K562 (cell line): ENCODE results near the gene S100A7A. TPM values are rescaled to one million over a fixed set of nuclear protein-coding genes. Genes with fewer than 3 reads are reported as not detected.
A peak's percentile ranks its signal among the peaks of the same experiment; 100 is the strongest.

ENCODE experiments used
- BRF1 ChIP-seq: IDR thresholded peaks from 3 replicates; pipeline ENCODE4 v1.6.1; 2011; ENCODE audit warnings: borderline replicate concordance, mild to moderate bottlenecking; ENCODE audit not compliant: insufficient read length; ENCODE audit errors: extremely low read depth
- GTF2F1 ChIP-seq: IDR thresholded peaks from 2 replicates; pipeline ENCODE4 v1.6.1; 2011; ENCODE audit warnings: low read depth, low read length, improper control_type of control experiment
- HEY1 ChIP-seq: fragments of 250-450 bp; sonication (Bioruptor Pico); IDR thresholded peaks from 2 replicates; pipeline ENCODE4 v1.5.0; 2020; ENCODE audit warnings: mild to moderate bottlenecking, moderate library complexity, borderline replicate concordance
- KDM5B ChIP-seq: fragments of 200-600 bp; sonication (generic); IDR thresholded peaks from 2 replicates; pipeline ENCODE4 v1.6.1; 2012; ENCODE audit warnings: low read depth, mild to moderate bottlenecking, moderate library complexity, low read length, control low read depth, inconsistent platforms; ENCODE audit not compliant: insufficient replicate concordance
- MTA1 ChIP-seq: fragments of 450-650 bp; IDR thresholded peaks from 2 replicates; pipeline ENCODE4 v1.6.1; 2017; ENCODE audit warnings: borderline replicate concordance
- POLR2G ChIP-seq: fragments of 200-400 bp; formaldehyde crosslinking; IDR thresholded peaks from 2 replicates; pipeline ENCODE4 v1.6.1; 2017; ENCODE audit warnings: low read depth, mild to moderate bottlenecking, antibody characterized with exemption, low read length, moderate library complexity
- PTRF ChIP-seq: fragments of 450-650 bp; IDR thresholded peaks from 2 replicates; pipeline ENCODE4 v1.6.1; 2016; ENCODE audit warnings: mild to moderate bottlenecking, missing genetic modification characterization, missing compliant biosample characterization
- RBM39 ChIP-seq: fragments of 200-400 bp; formaldehyde crosslinking; optimal IDR thresholded peaks from 2 replicates; pipeline ENCODE3; 2018; ENCODE audit warnings: low read depth, low read length
- SRF ChIP-seq, 2 experiments: fragments of 250-450, 450-650 bp in 1 of 2; sonication (Bioruptor Pico) in 1 of 2; sonication (generic) in 1 of 2; formaldehyde crosslinking; IDR thresholded peaks; 2 replicates each; pipeline versions ENCODE4 v1.5.0 to v1.5.1; 2020 to 2022; ENCODE audit warnings: mild to moderate bottlenecking in 1 of 2, missing genetic modification reagents in 1 of 2
- ZBTB17 ChIP-seq: fragments of 450-650 bp; formaldehyde crosslinking; IDR thresholded peaks from 2 replicates; pipeline ENCODE4 v1.4.0; 2020; ENCODE audit warnings: mild to moderate bottlenecking
- ZNF121 ChIP-seq: sonication (generic); formaldehyde crosslinking; conservative IDR thresholded peaks from 2 replicates; pipeline ENCODE4 v1.8.0; 2022; ENCODE audit warnings: missing genetic modification reagents
- ZNF584 ChIP-seq: fragments of 200-800 bp; sonication (Bioruptor generic); IDR thresholded peaks from 2 replicates; pipeline ENCODE4 v1.6.1; 2016; ENCODE audit warnings: low read depth, mild to moderate bottlenecking, missing genetic modification characterization, missing compliant biosample characterization
- ZNF699 ChIP-seq: fragments of 250-450 bp; sonication (Bioruptor Pico); IDR thresholded peaks from 2 replicates; pipeline ENCODE4 v1.8.0; 2021; ENCODE audit warnings: mild to moderate bottlenecking, moderate library complexity; ENCODE audit not compliant: insufficient replicate concordance
- ZNF778 ChIP-seq: fragments of 450-650 bp; formaldehyde crosslinking; IDR thresholded peaks from 2 replicates; pipeline ENCODE4 v1.4.0; 2020; ENCODE audit warnings: mild to moderate bottlenecking, moderate library complexity
- polyA plus RNA-seq, 8 experiments: library from polyadenylated mRNA; depleted of rRNA in 4 of 8; stranded (reverse) in 5 of 8; unstranded in 3 of 8; fragments of >200 nt; fragmentation: Nextera tagmentation in 2 of 8; fragmentation: Illumina TruSeq in 1 of 8; extraction: Ambion mirVana in 2 of 8; extraction: Trizol in 1 of 8; gene quantifications; 2 replicates each; pipeline versions ENCODE4 v1.2.1 to v1.2.3, GENCODE V29; 2011 to 2014; ENCODE audit warnings: inconsistent platforms in 1 of 8, missing spikeins in 1 of 8
- total RNA-seq, 7 experiments: library from RNA; depleted of rRNA in 6 of 7; stranded (reverse); fragments of >200 nt in 6 of 7; fragmentation: Illumina TruSeq in 2 of 7; extraction: Trizol in 2 of 7; gene quantifications; 2 replicates each; pipeline versions ENCODE4 v1.2.1 to v1.2.3, GENCODE V29; 2011 to 2021; ENCODE audit warnings: low replicate concordance in 1 of 7
- TF ChIP-seq, protein P1 (sequence below): fragments of 450-650 bp; IDR thresholded peaks from one replicate; pipeline ENCODE4 v1.6.1; 2018; ENCODE audit warnings: mild to moderate bottlenecking, moderate library complexity; ENCODE audit not compliant: partially characterized antibody
- TF ChIP-seq, protein P2 (sequence below): fragments of 450-650 bp; IDR thresholded peaks from 2 replicates; pipeline ENCODE4 v1.6.1; 2016; ENCODE audit warnings: low read depth
- TF ChIP-seq, protein P3 (sequence below): fragments of 450-650 bp; formaldehyde crosslinking; IDR thresholded peaks from 2 replicates; pipeline ENCODE4 v1.4.0; 2022; ENCODE audit warnings: mild to moderate bottlenecking, moderate library complexity

S100A7A gene
- total and polyA plus RNA-seq, 9 of the 15 experiments (the other 6 are each of a cell fraction or from before 2014, with no cell fraction given): not detected

DNA sequence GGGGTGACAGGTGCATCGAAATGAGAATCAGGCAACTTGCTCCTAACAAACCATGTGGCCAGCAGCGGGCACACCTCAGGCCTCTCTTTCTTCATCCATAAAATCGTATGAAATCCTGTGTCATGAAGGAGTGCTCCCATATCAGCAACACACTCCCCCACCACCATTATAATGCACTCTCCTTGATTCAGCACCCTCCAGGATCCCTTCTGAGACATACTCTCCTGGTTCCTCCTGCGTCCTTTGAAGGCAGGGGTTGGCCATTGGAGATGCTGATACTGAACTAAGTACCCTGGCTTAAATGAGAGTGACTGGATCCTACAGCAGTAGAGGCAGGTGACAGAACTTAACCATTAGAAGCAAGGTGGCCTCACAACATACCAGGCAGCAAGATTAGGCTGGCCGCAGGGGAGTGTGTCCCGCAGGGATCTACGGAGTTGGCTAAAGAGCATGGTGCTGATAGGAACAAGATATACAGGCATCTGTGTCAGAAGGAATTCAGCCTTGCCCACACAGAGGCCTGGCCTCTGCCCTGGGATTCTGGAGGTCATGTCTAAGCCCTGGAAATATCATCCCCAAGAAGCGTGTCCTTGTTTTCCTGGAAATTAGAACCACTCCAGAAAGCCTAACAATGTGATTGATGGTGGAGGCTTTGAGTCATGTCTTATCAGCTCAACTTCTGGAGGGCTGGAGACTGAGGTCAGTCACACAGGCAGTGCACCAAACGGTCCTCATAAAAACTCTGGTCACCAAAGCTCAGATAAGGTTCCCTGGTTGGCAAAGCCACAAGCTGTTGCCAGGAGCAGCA is 16.8 kb downstream of the S100A7A start (continued):
- no peak for TF ChIP-seq HEY1 (CRISPR knock-in tag)
- TF ChIP-seq ZNF699 (CRISPR knock-in tag): no peak
- no peak for TF ChIP-seq KDM5B
- no peak for TF ChIP-seq PTRF (tag)
- TF ChIP-seq, protein P1, sequence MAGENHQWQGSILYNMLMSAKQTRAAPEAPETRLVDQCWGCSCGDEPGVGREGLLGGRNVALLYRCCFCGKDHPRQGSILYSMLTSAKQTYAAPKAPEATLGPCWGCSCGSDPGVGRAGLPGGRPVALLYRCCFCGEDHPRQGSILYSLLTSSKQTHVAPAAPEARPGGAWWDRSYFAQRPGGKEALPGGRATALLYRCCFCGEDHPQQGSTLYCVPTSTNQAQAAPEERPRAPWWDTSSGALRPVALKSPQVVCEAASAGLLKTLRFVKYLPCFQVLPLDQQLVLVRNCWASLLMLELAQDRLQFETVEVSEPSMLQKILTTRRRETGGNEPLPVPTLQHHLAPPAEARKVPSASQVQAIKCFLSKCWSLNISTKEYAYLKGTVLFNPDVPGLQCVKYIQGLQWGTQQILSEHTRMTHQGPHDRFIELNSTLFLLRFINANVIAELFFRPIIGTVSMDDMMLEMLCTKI: no peak
- peak; percentile 40; the same call in 1 of the 2 replicates for TF ChIP-seq ZBTB17 (CRISPR knock-in tag)
- TF ChIP-seq SRF (CRISPR knock-in tag; IDR thresholded peaks at IDR 0.05): peak; percentile 23 to 39; a peak in 1 of 4 replicates
- TF ChIP-seq GTF2F1: no peak
- no peak for TF ChIP-seq ZNF121 (CRISPR knock-in tag)
- TF ChIP-seq POLR2G: no peak
- peak; percentile 81; the same call in 1 of the 2 replicates for TF ChIP-seq ZNF584 (CRISPR knock-in tag)
- TF ChIP-seq BRF1: no peak
- TF ChIP-seq, protein P2, sequence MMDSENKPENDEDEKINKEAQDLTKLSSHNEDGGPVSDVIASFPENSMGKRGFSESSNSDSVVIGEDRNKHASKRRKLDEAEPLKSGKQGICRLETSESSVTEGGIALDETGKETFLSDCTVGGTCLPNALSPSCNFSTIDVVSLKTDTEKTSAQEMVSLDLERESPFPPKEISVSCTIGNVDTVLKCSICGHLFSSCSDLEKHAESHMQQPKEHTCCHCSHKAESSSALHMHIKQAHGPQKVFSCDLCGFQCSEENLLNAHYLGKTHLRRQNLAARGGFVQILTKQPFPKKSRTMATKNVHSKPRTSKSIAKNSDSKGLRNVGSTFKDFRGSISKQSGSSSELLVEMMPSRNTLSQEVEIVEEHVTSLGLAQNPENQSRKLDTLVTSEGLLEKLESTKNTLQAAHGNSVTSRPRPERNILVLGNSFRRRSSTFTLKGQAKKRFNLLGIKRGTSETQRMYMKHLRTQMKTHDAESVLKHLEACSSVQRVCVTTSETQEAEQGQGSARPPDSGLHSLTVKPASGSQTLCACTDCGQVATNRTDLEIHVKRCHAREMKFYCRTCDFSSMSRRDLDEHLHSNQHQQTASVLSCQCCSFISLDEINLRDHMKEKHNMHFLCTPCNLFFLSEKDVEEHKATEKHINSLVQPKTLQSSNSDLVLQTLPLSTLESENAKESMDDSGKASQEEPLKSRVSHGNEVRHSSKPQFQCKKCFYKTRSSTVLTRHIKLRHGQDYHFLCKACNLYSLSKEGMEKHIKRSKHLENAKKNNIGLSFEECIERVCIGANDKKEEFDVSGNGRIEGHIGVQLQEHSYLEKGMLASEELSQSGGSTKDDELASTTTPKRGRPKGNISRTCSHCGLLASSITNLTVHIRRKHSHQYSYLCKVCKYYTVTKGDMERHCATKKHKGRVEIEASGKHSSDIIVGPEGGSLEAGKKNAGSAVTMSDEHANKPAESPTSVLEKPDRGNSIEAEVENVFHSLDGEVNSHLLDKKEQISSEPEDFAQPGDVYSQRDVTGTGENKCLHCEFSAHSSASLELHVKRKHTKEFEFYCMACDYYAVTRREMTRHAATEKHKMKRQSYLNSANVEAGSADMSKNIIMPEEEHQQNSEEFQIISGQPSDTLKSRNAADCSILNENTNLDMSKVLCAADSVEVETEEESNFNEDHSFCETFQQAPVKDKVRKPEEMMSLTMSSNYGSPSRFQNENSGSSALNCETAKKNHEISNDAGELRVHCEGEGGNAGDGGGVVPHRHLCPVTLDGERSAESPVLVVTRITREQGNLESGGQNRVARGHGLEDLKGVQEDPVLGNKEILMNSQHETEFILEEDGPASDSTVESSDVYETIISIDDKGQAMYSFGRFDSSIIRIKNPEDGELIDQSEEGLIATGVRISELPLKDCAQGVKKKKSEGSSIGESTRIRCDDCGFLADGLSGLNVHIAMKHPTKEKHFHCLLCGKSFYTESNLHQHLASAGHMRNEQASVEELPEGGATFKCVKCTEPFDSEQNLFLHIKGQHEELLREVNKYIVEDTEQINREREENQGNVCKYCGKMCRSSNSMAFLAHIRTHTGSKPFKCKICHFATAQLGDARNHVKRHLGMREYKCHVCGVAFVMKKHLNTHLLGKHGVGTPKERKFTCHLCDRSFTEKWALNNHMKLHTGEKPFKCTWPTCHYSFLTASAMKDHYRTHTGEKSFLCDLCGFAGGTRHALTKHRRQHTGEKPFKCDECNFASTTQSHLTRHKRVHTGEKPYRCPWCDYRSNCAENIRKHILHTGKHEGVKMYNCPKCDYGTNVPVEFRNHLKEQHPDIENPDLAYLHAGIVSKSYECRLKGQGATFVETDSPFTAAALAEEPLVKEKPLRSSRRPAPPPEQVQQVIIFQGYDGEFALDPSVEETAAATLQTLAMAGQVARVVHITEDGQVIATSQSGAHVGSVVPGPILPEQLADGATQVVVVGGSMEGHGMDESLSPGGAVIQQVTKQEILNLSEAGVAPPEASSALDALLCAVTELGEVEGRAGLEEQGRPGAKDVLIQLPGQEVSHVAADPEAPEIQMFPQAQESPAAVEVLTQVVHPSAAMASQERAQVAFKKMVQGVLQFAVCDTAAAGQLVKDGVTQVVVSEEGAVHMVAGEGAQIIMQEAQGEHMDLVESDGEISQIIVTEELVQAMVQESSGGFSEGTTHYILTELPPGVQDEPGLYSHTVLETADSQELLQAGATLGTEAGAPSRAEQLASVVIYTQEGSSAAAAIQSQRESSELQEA: no peak
- TF ChIP-seq MTA1: peak; percentile 71; the same call in 1 of the 2 replicates
- TF ChIP-seq, protein P3, sequence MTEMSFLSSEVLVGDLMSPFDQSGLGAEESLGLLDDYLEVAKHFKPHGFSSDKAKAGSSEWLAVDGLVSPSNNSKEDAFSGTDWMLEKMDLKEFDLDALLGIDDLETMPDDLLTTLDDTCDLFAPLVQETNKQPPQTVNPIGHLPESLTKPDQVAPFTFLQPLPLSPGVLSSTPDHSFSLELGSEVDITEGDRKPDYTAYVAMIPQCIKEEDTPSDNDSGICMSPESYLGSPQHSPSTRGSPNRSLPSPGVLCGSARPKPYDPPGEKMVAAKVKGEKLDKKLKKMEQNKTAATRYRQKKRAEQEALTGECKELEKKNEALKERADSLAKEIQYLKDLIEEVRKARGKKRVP (CRISPR knock-in tag): no peak
- no peak for TF ChIP-seq ZNF778 (CRISPR knock-in tag)
- TF ChIP-seq RBM39: no peak
